22Rv1 (cell line): ENCODE results near the gene AADACL4.

Source experiments
- H3K27ac ChIP-seq: fragments of 450-650 bp; 2 replicates; pipeline ENCODE4 v1.5.1; 2017
- CTCF ChIP-seq: fragments of 450-650 bp; IDR thresholded peaks from 2 replicates; pipeline ENCODE4 v1.5.1; 2017; ENCODE audit warnings: mild to moderate bottlenecking
- ZFX ChIP-seq: fragments of 450-650 bp; IDR thresholded peaks from 2 replicates; pipeline ENCODE4 v1.6.1; 2017; ENCODE audit warnings: antibody characterized with exemption, borderline replicate concordance

The AADACL4 gene

DNA sequence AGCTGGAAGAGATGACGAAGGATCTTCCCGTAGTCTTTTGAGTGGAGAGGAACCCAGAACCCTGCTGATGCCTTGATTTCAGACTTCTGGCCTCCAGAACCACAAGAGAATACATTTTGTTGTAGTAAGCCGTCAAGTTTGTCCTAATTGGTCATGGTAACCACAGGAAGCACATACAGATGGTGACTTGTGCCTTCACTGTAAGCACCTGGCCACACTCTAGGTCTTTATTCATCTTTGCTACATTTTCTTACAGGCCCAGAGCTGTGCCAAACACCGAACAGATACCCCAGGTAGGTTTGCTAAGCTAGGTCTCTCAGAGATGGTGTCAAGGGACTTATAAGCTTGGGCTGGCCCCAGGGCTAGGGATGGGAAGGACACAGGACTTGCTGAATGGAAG, 30.7 kb upstream of the AADACL4 start:
- TF ChIP-seq CTCF (no peak), ZFX (no peak)
- H3K27ac ChIP-seq = no peak overlapping the region

DNA sequence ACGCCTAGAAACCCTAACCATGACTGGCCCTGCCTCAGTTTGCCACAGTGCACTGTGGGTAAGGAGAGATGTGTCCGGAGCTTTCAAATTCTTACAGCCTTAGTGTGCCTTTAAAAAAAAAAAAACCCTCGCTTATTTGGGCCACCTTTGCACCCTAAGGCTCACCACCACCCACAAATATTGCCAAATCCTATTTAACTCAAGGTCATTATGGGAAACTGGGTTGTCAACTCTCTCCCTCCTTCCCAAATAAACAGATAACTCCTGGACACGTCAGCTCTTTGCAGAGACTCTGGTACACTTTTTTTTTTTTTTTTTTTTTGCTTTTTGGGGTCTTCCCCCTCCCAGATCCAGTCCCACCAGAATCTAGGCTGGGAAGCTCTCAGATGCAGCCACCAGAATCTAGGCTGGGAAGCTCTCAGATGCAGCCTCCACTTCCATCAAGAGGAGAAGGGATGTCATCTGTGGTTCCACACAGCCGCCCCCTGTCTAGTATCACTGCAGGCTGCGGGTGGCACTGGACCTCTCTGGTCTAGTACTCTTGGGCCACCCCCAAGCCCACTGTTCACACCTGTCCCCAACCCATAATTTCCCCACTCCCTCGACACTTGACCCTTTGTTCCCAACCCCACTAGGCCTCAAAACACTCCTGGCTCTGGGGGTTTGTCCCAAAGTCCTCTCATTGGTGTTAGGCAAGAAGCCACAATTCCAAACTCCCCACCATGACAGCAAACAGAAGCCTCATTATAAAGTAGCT, 29.3 kb upstream of the AADACL4 start:
- TF ChIP-seq ZFX (no peak), CTCF (no peak)
- H3K27ac ChIP-seq = 0 out of 2 replicates have a peak overlapping the region, but pooled peaks have one; percentile 81

DNA sequence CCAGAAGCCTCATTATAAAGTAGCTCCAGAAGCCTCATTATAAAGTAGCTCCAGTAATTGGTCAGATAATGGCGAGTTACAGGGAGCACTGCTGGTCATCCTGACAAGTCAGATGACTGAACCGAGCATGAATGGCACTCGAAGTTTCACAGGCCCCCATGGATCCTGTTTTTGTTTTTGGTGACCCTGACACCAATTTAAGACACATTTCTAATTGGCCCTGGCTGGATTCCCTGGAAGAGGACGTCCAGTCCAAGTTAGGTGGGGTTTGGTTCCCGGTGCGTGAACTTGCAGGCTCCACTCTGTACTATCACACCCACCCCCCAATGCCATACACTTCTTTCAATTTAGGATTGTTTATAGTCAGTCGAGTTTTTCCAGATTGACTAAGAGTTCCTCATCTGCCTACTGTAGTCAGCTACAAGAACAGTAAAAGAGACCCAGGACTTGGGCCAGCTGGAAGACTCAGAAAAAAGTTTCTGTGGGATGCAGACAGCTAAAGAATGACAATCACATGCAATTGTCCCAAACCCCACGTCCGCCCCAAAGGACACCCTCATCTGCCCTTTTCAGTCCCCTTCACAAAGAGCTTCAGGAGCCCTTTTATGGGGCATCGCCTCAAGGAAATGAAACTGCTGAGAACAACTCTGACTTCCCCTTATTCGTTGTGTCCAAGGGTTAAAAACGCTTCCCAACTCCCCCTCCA, 28.6 kb upstream of the AADACL4 start:
- peak overlapping the region; percentile 81 for H3K27ac ChIP-seq
- TF ChIP-seq CTCF = no peak
- no peak for TF ChIP-seq ZFX

DNA sequence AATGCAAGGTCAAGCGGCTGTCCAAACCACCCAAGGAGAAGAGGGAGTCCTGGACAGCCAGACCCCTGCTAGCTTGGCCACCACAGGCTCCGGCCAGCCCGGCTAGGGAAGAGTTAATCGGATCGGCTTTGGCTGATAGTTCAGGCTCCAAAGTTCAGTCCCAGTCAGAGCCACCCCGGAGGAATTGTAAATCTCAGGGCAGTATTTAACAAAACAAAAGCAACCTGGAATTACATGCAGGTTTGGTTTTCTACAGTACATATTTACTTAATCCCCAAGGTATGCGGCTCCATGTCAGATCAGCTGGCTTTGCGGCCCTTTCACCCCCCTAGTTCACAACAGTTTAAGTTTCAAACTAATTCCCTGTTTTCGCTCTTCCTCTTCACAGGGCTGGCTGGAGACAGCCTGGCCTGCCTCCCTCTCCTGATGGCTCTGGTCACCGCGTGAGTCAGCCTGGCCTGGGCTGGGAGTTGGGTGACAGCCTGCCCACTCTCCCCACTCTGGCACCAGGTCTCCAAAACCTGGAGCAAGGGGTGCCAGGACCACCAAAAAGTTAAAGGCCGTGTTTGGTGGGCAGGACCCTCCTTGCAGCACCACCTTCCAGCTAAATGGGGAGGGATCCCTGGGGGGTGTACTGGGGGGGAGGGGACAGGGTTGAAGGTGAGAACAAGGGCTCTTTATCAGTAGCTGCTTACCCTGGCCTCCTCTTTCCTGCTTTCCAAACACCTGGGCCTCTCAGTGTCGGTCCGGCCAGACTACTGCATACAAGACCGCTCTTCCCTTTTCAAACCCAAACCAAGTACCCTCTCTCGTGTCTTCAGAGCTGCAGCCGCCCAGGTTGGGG, 27.8 kb upstream of the AADACL4 start:
- peak overlapping the region; percentile 81 for H3K27ac ChIP-seq
- TF ChIP-seq ZFX = no peak
- no peak for TF ChIP-seq CTCF

- TF ChIP-seq ZFX = no peak
- TF ChIP-seq CTCF = no peak
- H3K27ac ChIP-seq = peak overlapping the region; percentile 81
Measured at GRCh38 chr1:12616709-12617373, 27.0 kb upstream of the AADACL4 start.

DNA sequence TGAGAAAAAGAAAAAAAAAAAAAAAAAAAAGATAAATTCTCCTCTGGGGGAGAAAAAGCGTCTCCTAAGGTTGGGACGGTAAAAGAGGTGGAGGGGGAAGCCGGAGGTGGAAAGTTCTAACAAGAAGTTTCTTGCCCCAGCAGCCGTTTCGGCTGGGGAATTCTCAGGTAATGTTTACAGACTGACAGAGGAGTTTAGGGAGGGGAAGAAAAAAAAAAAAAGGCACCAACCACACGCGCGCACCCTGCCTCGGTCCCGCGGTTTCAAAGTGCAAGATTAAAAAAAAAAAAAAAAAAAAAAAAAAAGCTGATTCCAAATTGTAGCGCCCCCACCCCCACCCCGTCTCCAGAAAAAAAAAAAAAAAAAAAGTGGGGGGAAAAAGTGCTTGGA, 26.4 kb upstream of the AADACL4 start:
- no peak for TF ChIP-seq ZFX
- peak; percentile 3; the same call in 1 of the 2 replicates for TF ChIP-seq CTCF
- H3K27ac ChIP-seq = peak overlapping the region; percentile 81
